Heart left ventricle (tissue), 16 donors: ENCODE data around the gene MYH14. TPM values are rescaled to one million over a fixed set of nuclear protein-coding genes. Genes with fewer than 3 reads are reported as not detected.

ENCODE experiments used
- ATAC-seq, 4 donors: fragments of 200-7000 bp; cut with Tn5 transposase; one replicate each; pipeline ENCODE4 v1.9.1; 2020 to 2022; ENCODE audit warnings: moderate library complexity in 4 of 4, mild to moderate bottlenecking in 3 of 4, moderate number of reproducible peaks in 1 of 4
- DNase-seq, 5 donors: peaks; one replicate each; pipeline ENCODE4 v3.0.0-alpha.2; 2020
- H3K27ac ChIP-seq, 12 donors: fragments of 200-600 bp; sonication (generic) in 4 of 12; one replicate each; pipeline versions ENCODE4 v1.5.0 to v1.8.0; 2016 to 2022; ENCODE audit warnings: mild to moderate bottlenecking in 2 of 12
- H3K27me3 ChIP-seq, 9 donors: fragments of 200-600 bp; sonication (generic) in 2 of 9; one replicate each; pipeline versions ENCODE4 v1.5.1 to v1.8.0; 2016 to 2022; ENCODE audit warnings: mild to moderate bottlenecking in 3 of 9
- H3K36me3 ChIP-seq, 9 donors: fragments of 200-600 bp; sonication (generic) in 2 of 9; one replicate each; pipeline versions ENCODE4 v1.5.0 to v1.8.0; 2018 to 2022; ENCODE audit warnings: mild to moderate bottlenecking in 2 of 9
- H3K4me1 ChIP-seq, 12 donors: fragments of 200-600 bp; sonication (generic) in 4 of 12; one replicate each; pipeline versions ENCODE4 v1.5.0 to v1.8.0; 2016 to 2022; ENCODE audit warnings: mild to moderate bottlenecking in 3 of 12
- H3K4me3 ChIP-seq, 12 donors: fragments of 200-600 bp; sonication (generic) in 4 of 12; one replicate each; pipeline versions ENCODE4 v1.5.0 to v1.8.0; 2017 to 2022; ENCODE audit warnings: mild to moderate bottlenecking in 9 of 12, moderate library complexity in 4 of 12
- H3K9me3 ChIP-seq, 12 donors: fragments of 200-600 bp; sonication (generic) in 4 of 12; one replicate each; pipeline versions ENCODE4 v1.5.0 to v1.8.0; 2016 to 2022; ENCODE audit warnings: mild to moderate bottlenecking in 1 of 12
- POLR2A ChIP-seq, 2 donors: fragments of 450-650 bp; IDR thresholded peaks; one replicate each; pipeline ENCODE4 v1.6.1; 2017; ENCODE audit warnings: antibody characterized with exemption in 2 of 2, mild to moderate bottlenecking in 2 of 2, moderate library complexity in 2 of 2
- WGBS, 4 donors: extraction: QIAGEN DNeasy Blood & Tissue Kit in 2 of 4; methylation state at CpG; one replicate each; pipeline versions ENCODE4 v1.1.5 to v1.1.7; 2013 to 2018; 5-methylcytosine and 5-hydroxymethylcytosine counted together
- intact Hi-C, 10 donors: fragments of 100-400 bp; cut with DNase I; formaldehyde crosslinking; loops; one replicate each; pipeline versions ENCODE4 v1.11.1 to v1.14.2; 2022
- polyA plus RNA-seq, 2 donors: library from polyadenylated mRNA; stranded (reverse); fragments of 200-250 nt; gene quantifications; one replicate each; pipeline ENCODE4 v1.2.3, GENCODE V29; 2013
- total RNA-seq, 9 donors: library from RNA; depleted of rRNA in 2 of 9; stranded (reverse); fragments of >200 nt in 2 of 9; fragmentation: NEBNext Ultra II Directional in 3 of 9; extraction: Animal tissue kit (Norgen Biotek cat#: 25700) in 3 of 9; gene quantifications; one replicate each; pipeline versions ENCODE4 v1.1.0 to v1.2.4, GENCODE V29; 2016 to 2023
- TF ChIP-seq, protein P1 (sequence below), 12 donors: fragments of 200-600 bp; sonication (generic) in 4 of 12; IDR thresholded peaks; one replicate each; pipeline versions ENCODE4 v1.5.0 to v1.8.0; 2018 to 2022; ENCODE audit warnings: antibody characterized with exemption in 12 of 12, mild to moderate bottlenecking in 5 of 12
- donor health status: ischemic (EF 13 %, LVEDD 7.1; RV severe dilation, severe dysfunction).
- donor health status: healthy with polysubstance abuse.
- donor health status: DM: no; HTN: yes; CAD: no.
- donor health status: DM: no; HTN: no; CAD: no.
- donor health status: ischemic (EF 25% LVEDD 6.9; RV normal size, moderate dysfunction).
- donor health status: ischemic (EF 25% LVEDD 5.7; RV mildly dilated, moderate dysfunction).
- donor health status: healthy.
- donor health status: DM: yes; HTN: yes; CAD: no.
- donor health status: ischemic (EF 35%, LVEDD 5.7; RV mildly dilated, moderate dysfunction).
- donor health status: nonischemic (EF 11% LVEDD 7.7; RV severe dilation, severe dysfunction).
- donor health status: DM: yes; HTN: yes; CAD: no.
- donor health status: PGD.
- donor health status: ischemic (EF 29% LVEDD 5.4; RV normal size, mild dysfunction).
- donor health status: nonischemic (EF 23%, LVEDD 6.1; RV moderate dilation, normal function).

Gene MYH14
- total and polyA plus RNA-seq, 11 donors: 45.8 to 132 (median 90.5) TPM

DNA sequence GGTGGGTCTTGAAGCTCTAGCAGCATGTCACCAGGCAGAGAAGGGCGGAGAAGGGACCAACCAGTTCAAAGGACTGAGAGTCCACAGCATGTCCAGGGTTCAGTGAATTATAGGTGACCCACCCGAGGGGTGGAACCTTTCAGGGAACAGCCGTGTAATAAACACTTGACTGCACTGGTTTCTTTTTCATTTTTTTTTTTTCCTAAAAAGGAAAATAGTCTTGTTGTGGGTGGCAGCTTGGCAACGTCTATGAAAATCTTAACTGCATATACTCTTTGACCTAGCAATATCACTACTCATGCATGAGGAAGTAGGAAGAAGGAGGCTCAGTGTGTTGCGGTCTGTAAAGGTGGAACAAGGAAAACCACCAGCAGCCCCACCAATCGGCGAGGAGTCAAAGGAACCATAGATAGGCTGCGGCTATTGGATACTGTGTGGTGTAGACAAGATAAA lies 13.0 kb upstream of the MYH14 start:
- WGBS, 4 donors: 74 to 80% (median 79%) methylated on average over 8 of the region's 8 CpGs
- intact Hi-C loops: no loop called here
- Histone ChIP-seq H3K9me3 (peaks cover 0 to 5% (median 0%) of the 10 kb centered on the region in 12 donors), H3K36me3 (no peaks in the 10 kb centered on the region), H3K27ac (no peak overlapping the region), H3K27me3 (peaks cover 0 to 1% (median 0%) of the 10 kb centered on the region in 9 donors), H3K4me1 (peaks cover 0 to 10% (median 0%) of the 10 kb centered on the region in 12 donors), H3K4me3 (no peak overlapping the region)
- TF ChIP-seq, protein P1, sequence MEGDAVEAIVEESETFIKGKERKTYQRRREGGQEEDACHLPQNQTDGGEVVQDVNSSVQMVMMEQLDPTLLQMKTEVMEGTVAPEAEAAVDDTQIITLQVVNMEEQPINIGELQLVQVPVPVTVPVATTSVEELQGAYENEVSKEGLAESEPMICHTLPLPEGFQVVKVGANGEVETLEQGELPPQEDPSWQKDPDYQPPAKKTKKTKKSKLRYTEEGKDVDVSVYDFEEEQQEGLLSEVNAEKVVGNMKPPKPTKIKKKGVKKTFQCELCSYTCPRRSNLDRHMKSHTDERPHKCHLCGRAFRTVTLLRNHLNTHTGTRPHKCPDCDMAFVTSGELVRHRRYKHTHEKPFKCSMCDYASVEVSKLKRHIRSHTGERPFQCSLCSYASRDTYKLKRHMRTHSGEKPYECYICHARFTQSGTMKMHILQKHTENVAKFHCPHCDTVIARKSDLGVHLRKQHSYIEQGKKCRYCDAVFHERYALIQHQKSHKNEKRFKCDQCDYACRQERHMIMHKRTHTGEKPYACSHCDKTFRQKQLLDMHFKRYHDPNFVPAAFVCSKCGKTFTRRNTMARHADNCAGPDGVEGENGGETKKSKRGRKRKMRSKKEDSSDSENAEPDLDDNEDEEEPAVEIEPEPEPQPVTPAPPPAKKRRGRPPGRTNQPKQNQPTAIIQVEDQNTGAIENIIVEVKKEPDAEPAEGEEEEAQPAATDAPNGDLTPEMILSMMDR (IDR thresholded peaks at IDR 0.05): no peak
- no peak for TF ChIP-seq POLR2A (IDR thresholded peaks at IDR 0.05)
- no peak for DNase-seq
- peak in 1 of 4 donors; percentile 44 for ATAC-seq

DNA sequence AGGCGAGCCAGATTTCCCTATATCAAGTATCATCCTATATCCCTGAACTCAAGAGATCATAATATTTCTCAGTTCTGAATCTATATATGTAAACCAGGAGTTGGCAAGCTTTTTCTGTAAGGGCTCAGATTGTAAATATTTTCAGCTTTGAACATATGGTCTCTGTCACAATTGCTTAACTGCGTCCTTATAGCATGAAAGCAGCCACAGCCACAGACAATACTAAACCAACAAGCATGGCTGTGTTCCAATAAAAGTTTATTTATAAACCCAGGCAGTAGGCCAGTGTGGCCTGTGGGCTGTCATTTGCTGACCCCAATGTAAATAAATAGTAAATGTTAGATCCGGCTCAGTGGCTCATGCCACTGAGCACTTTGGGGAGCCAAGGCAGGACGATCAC lies 12.2 kb upstream of the MYH14 start:
- peaks cover 0 to 7% (median 0%) of the 10 kb centered on the region in 9 donors for H3K27me3 ChIP-seq
- WGBS, 4 donors: 29 to 39% (median 36%) methylated on average over 4 of the region's 4 CpGs
- peak overlapping the region in 6 of 12 donors; percentile 4 to 58 (median 42) for H3K27ac ChIP-seq
- H3K9me3 ChIP-seq: peaks cover 0 to 2% (median 0%) of the 10 kb centered on the region in 12 donors
- DNase-seq (no peak), ATAC-seq (peak in 3 of 4 donors; percentile 67 to 72 (median 69))
- peaks cover 0 to 10% (median 0%) of the 10 kb centered on the region in 12 donors for H3K4me1 ChIP-seq
- intact Hi-C loops: no loop called here
- H3K4me3 ChIP-seq: no peak overlapping the region
- no peaks in the 10 kb centered on the region for H3K36me3 ChIP-seq
- TF ChIP-seq, protein P1 (IDR thresholded peaks at IDR 0.05): no peak
- no peak for TF ChIP-seq POLR2A (IDR thresholded peaks at IDR 0.05)

DNA sequence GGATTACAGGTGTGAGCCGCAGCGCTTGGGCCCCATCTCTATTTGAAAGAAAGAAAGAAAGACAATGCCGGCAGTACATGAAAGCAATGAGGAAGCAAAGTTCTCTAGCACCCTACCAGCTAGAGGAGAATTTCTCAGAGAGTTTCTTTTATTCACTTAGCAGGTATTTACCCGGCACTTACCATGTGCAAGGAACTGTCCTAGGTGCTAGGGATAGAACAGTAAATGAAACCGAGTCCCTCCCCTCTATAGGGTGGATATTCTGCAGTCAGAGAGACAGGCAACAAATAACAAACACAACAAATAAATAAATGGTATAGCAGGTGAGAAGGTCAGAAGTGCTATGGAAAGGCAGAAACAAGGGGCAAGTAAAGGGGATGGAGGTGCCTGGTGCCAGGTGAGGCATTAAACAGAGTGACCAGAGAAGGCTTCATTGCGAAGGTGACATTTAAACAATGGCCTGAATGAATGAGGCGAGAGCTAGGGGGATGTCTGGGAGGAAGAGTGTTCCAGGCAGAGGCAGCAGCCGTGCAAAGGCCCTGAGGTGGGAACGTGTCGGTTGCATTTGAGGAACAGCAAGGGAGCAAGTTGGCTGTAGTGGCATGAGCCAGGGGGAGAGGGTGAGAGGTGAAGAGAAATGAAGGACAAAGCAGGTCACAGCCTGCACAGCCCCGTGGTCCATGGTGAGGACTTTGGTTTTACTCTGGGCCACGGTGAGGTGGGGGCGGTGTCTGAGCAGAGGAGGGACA lies 10.8 kb upstream of the MYH14 start:
- Histone ChIP-seq H3K27me3 (peaks cover 0 to 7% (median 0%) of the 10 kb centered on the region in 9 donors), H3K4me1 (peaks cover 0 to 10% (median 0%) of the 10 kb centered on the region in 12 donors), H3K4me3 (no peak overlapping the region), H3K27ac (no peak overlapping the region), H3K36me3 (no peaks in the 10 kb centered on the region), H3K9me3 (no peaks in the 10 kb centered on the region)
- no peak for TF ChIP-seq POLR2A (IDR thresholded peaks at IDR 0.05)
- TF ChIP-seq, protein P1 (IDR thresholded peaks at IDR 0.05): no peak
- no peak for DNase-seq
- no peak for ATAC-seq
- 73 to 77% (median 74%) methylated on average over 13 of the region's 13 CpGs for WGBS, 4 donors
- intact Hi-C loops: no loop called here

DNA sequence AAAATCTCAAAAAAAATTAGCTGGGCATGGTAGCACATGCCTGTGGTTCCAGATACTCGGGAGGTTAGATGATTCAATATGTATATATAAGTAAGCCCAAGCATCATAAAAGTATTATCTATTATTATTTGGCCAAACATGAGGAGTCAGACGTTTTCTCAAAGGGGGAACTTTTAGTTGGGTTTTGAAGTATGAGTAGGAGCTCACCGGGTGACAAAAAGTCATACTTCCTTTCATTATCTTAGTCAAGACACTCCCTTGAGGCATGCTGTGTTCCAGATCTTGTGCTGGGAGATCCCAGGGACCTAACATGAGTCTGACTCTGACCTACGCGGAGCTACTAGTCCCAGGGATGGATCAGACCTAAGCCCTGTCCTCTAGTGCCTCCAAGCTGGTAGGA lies 8.2 kb upstream of the MYH14 start:
- no peak for DNase-seq
- peaks cover 0 to 25% (median 14%) of the 10 kb centered on the region in 12 donors for H3K4me1 ChIP-seq
- TF ChIP-seq, protein P1 (IDR thresholded peaks at IDR 0.05): no peak
- no peak for TF ChIP-seq POLR2A (IDR thresholded peaks at IDR 0.05)
- no peak overlapping the region for H3K27ac ChIP-seq
- intact Hi-C loops: loop anchor here in 2 of 10 donors (5.0 kb wide), 1 partner anchor 37 kb away; no protein-coding TSS in a partner anchor
- no peaks in the 10 kb centered on the region for H3K9me3 ChIP-seq
- H3K4me3 ChIP-seq: no peak overlapping the region
- H3K27me3 ChIP-seq: peaks cover 0 to 7% (median 0%) of the 10 kb centered on the region in 9 donors
- no peaks in the 10 kb centered on the region for H3K36me3 ChIP-seq
- ATAC-seq: no peak
- 66 to 79% (median 71%) methylated on average over 5 of the region's 5 CpGs for WGBS, 4 donors
